GM19238 (cell line): ENCODE measurements around the gene THSD7A.

Source experiments
- DNase-seq: peaks from one replicate; pipeline ENCODE4 v3.0.0; 2011; ENCODE audit warnings: low spot score; ENCODE audit not compliant: insufficient read length

Gene THSD7A, protein sequence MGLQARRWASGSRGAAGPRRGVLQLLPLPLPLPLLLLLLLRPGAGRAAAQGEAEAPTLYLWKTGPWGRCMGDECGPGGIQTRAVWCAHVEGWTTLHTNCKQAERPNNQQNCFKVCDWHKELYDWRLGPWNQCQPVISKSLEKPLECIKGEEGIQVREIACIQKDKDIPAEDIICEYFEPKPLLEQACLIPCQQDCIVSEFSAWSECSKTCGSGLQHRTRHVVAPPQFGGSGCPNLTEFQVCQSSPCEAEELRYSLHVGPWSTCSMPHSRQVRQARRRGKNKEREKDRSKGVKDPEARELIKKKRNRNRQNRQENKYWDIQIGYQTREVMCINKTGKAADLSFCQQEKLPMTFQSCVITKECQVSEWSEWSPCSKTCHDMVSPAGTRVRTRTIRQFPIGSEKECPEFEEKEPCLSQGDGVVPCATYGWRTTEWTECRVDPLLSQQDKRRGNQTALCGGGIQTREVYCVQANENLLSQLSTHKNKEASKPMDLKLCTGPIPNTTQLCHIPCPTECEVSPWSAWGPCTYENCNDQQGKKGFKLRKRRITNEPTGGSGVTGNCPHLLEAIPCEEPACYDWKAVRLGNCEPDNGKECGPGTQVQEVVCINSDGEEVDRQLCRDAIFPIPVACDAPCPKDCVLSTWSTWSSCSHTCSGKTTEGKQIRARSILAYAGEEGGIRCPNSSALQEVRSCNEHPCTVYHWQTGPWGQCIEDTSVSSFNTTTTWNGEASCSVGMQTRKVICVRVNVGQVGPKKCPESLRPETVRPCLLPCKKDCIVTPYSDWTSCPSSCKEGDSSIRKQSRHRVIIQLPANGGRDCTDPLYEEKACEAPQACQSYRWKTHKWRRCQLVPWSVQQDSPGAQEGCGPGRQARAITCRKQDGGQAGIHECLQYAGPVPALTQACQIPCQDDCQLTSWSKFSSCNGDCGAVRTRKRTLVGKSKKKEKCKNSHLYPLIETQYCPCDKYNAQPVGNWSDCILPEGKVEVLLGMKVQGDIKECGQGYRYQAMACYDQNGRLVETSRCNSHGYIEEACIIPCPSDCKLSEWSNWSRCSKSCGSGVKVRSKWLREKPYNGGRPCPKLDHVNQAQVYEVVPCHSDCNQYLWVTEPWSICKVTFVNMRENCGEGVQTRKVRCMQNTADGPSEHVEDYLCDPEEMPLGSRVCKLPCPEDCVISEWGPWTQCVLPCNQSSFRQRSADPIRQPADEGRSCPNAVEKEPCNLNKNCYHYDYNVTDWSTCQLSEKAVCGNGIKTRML (N-terminal part only)

DNA sequence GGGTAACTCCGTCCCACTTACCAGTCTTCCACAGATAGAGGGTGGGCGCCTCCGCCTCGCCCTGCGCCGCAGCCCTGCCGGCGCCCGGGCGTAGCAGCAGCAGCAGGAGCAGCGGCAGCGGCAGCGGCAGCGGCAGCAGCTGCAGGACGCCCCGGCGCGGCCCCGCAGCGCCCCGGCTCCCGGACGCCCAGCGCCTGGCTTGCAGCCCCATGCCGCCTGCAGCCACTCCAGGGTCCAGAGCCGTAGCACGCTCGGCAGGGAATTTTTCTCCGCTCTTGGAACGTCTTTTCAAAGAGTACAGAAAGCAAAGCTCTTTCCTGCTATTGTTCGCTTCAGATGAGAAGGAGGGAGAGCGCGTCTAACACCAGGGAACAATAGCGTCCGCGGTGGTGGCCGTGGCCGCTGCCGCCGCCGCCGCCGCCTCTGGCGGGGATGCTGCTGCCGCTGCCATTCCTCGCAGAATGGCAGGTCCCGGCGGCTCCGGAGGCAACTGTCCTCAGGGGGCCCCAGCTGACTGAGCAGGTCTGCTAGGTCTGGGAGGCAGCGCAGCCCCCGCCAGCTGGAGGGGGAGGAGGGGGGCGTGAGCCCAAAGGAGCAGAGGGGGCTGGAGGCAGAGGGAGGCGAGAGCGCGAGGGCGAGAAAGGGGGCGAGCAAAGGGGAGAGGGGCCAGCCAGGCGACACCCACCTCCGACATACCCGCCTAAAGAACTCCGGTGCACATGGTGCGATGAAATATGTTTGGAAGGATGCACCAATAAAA, at the start of gene THSD7A:
THSD7A (minus strand) TSS at position 463 of the 760 bp plus-strand sequence; CDS start at position 211, 252 bp downstream.
- DNase-seq = no peak

DNA sequence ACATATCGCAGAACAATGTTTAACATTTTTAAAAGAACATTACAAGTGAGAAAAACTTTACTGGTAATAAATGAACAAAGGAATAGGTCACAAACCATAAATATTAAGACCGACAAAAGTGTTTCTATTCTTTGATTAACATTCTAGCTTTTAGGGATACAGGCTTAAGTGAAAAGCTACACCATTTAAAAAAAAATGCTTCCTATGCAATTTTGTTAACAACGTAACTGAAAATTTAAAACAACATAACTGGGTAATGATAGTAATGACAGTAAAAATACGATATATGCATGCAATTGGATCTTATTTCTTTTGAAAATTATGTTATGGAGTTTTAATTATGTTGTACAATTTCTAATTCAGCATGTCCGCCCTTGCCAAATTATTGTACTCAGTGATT, 49.7 kb upstream of the THSD7A start:
- DNase-seq = no peak

DNA sequence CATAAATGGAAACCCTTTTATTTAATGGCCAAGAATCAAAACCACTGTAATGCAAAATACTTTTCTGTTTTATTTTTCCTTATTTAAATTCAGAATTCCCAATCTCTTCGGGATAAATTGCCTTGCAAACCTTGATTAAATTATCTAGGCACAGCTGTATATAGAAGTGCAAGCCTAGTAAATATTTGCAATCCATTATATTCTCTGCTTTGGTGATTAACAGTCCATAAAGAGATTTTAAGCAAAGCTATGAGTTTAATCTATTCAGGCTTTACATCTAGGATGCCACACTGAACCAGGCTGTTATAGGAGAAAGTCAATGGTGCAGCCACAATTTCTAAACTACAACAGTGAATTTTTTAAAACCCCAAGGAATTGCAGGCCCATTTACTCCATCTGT, 43.6 kb upstream of the THSD7A start:
- DNase-seq = no peak

DNA sequence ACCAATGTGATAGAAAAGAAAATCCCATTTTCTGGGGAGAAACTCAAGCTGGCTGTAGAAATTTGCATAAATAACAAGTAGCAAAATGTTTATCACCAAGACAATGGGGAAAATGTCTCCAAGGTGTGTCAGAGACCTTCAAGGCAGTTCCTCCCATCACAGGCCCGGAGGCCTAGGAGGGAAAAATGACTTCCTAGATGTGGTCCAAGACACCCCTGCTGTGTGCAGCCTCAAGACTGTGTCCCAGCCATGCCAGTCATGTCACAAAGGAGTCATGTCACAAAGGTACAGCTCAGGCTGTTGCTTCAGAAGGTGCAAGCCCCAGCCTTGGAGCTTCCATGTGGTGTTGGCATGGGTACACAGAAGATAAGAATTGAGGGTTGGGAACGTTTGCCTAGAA, 33.7 kb upstream of the THSD7A start:
- no peak for DNase-seq

DNA sequence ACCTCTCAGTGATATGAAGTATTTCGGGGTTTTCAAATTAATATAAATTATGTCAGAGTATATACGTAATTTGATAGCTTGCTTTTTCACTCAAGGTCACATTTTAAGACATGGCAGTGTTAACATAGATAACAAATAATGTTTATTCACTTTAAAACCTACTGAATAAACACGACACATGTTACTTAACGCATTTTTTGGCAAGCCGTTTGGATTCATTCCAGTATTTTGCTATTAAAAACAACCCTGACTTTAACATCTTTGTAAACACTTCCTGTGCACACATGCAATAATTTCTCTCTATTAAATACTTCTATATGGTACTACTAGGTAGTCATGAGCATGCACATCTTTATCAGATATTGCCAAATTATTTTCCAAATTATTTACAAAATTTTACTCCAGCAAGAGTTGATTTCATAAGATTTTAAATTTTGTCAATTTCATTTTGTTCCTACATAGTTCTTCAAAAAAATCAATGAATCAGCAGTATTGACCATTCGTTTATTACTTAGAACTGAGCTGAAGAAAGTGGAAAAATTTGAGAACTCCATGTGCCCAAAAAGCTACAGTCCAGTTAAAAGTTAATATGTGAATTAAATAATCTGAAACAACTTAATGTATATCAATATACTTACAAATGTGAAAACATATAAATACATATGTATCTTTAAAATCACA, 26.8 kb upstream of the THSD7A start:
- DNase-seq = no peak

DNA sequence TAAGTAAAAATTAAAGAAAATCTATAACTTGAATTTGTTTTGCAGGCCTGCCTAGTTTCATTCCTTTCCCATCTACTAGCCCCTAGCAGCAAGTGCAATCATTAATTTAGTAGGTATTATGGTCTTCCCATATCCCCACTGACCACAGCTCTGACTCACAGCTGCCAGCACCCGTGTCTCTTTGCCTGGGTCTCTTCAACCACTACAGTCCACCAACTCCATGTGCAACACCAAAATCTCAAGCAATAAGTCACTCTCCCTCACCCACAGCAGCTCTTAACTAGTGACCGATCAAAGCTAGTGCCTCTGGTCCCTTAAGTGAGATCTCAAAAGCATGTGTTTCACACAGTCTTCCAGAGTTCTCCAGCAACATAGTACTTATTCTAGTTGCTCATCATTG, 26.0 kb upstream of the THSD7A start:
- no peak for DNase-seq

DNA sequence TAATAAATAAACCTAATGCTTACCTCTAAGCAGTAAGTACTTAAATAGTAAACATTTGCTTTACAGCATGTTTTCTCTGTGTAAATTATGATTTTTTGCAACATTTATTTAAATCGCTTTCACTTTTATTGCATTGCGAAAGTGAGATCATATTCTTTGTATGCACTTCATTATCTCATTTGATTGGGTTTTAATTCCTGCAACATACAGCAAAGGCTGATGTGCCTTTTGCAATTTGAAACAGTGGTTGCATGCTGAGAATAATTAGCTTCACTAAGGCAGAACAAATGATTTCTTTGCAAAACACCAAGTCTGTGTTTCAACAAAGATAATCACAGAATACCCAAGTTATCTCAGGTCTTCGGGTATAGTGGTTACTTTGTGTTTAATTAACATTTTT, 16.3 kb upstream of the THSD7A start:
- no peak for DNase-seq

DNA sequence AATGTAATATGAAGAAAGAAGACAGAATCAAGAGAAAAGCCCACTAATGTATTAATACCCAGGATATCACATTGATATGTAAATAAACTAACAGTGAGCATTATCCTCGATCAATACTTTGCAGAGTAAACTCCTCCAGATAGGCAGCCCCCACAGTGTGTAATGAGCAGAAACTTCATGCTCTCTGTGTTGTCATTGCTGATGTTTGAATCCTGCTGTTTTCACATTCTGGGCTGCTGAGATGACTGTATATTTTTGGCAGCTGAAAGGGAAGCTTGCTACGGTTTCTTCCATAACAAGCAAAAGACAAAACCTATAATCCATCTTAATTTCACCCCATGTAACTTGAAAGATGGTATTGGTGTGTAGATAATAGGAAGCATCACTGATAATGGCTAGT, 15.3 kb upstream of the THSD7A start:
- DNase-seq = no peak

DNA sequence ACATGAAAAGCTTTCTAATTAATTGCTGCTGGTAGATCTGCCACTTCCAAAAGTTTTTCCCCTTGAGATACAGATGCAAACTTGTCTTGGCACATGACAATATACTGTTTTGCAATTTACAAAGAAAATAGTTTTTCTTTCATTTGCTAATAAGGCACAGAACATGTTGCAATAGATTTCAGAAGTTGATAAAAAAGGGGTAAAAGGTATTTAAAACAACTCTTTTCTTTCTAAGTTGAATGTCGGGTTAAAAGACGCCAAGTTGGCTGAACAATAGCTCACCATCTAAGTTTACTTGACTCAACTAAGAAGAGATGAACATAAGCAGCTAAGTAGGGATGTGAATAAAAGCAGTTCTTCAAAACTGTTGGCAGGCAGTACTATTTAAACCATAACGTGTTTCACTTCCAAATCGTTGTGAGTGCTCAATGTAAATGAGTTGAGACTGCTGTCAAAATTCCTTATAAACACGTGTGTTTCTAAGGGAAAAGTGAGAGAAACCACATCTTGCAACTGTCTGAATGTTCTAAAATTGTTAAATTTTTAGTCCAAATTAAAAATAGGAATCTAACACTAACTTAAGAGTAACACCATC, 14.5 kb upstream of the THSD7A start:
- DNase-seq = no peak

DNA sequence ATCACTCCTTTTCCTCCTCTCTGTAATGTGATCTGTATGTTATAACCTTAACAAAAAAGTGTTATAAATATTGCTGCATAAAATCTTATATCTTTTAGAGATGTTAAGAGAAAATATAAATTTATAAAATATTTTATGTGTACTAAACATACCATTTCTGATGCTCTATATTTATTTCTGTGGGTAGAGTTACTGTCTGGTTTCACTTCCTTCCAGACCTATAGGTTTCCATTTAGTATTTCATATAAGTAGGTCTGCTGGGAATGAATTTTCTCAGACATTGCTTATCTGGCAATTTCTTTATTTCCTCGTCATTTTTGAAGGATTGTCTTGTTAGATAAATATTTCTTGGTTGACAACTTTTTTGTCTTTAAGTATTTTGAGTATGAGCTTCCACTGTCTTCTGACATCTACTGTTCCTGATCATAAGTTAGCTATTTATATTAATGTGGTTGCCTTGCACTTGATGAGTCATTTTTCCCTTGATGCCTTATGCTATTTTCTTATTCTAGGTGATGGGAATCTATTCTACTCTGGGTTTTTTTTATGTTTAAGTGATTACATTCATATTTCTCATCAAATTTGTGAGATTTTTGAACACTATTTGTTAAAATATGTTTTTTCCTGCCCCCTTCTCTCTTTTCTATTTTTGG, 11.2 kb upstream of the THSD7A start:
- DNase-seq = no peak

DNA sequence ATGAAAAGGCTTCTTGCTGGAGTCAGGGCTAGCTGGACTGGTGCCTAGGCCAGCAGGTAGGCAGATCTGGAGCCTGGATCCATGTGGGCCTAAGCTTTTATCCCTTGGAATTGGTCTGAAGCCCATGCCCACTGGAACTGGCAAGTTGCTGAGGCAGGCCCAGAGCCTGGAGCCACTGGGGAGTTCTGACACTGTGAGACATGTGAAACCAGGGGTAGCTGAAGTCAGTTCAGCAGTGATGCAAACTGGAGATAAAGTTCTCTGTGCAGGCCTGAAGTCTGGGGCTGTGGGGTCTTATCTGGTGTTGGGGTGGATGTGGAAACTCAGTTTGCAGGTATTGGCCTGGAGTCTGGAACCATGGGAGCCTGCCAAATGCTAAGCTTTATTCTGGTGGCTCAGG, 9.7 kb upstream of the THSD7A start:
- DNase-seq = no peak

DNA sequence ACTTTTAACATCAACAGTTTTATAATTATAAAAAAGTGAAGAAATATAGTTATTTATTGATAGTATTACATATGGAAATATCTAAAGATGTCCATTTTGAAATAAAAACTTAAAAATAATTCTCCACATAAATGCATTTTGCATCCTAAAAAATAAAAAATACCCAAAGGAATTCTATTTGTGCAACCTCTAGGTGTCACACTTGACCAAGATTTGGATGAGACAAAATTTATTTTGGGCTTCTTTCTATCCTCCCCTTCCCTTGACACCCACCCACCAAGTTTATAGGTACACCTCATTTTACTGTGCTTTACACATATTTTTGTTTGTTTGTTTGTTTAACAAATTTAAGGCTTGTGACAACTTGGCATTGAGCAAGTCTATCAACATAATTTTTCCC, 3.3 kb upstream of the THSD7A start:
- no peak for DNase-seq

DNA sequence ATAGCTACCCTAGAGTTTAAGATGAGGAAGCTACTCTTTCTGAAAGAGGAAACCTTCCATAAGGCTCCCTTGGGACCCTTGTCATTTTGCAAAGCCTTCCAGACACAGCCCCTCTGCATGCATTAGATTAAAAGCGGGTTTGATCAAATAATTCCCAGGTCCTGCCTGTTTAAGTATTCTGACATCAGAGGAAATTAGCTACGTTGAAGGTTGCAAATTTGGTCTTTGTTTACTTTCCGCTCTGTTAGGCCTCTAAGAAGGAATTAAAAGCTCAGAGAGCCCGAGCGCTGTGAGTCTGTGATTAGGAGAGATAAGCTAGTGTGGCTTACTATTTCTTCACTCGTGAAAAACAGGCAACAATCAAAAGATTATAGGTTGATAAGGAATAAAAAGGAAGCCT, 1.4 kb upstream of the THSD7A start:
- DNase-seq = no peak

DNA sequence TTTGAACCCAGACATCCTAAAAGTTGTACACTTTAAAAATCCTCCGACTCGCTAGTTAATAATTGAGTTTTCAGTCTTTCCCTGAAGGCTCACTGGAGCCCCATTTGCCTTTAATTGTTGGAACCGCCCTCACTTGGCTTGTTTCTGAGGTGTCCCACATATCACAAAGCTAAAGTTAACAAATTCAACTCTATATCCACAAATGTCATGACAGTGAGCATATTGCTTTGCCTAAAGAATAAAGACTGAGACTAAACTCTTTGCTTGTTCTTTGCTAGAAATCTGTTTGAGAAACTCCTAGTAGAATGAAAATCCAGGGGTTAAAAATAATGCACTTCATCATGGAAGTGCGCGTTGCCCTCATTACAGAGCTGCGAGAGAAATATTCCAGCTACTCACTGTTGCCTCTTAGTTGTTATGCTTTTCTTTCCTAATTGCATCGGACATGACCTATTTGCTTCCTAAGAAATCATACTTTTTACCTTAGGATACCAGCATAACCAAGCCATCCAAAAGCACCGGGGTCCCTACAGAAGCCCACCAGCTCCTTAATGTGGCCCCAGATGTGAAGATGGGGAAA, 752 bp downstream of the THSD7A start:
- DNase-seq = no peak

DNA sequence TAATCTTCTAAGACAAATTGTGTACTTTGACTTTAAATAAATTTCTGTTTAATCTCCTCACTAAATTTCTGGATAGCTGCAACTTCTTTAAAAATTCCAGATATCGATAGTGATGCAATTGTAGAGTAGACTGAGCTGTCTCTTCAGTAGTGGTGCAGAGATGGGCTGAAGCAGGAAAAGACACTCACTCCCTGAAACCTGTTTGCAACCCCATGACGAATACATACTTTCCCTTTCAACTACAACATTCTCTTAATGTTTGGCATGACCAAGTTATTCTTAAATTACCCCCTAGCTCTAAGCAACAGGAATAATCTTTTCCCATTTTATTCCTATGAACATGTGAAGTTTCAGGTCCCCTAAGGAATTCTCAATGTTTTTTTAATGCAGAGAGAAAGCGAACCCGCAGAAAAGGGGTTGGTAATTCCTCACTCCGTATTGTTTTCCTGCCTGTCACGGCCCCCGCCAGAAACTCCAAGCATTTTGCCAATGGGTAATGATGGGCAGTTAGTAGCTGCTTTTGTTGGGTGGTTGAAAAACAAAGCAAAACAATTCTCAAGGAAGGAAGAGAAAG, 1.3 kb downstream of the THSD7A start:
- DNase-seq = no peak

DNA sequence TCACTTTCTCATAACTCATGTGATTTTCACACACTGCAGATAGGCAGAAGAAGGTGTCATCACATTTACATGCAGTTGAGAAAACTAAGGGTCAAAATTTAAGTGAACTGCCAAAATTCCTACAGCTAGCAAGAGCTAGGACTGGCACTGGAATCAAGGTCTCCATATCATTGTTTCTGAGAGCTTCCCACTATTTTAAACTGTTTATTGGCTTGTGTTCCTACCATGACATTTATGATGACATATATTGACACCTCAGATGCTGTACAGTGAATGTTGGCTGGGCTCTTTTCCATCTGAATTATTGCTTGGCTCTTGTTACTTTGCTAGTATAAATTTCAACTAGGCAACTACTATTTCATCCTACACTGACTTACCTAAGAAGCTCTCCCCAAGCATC, 2.0 kb downstream of the THSD7A start:
- DNase-seq = no peak

DNA sequence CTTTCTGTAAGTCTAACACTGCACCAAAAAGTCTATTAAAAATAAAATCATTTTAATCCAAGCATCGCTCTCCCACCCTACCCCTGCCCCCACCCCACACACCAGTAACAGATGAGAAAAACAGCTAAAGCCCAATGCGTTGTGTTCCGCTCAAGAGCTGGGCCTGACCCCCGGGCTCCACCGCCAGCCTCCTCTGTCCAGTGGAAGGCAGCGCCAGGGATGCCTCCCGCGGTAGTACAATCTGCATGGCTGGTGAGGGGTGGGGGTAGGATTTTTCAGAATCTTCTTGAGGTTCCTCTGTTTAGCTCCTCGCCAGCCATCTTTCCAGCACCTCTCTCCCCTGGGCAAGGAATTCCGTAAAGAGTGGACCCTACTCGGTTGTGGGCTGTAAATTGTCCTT, 12.1 kb downstream of the THSD7A start:
- DNase-seq = no peak

DNA sequence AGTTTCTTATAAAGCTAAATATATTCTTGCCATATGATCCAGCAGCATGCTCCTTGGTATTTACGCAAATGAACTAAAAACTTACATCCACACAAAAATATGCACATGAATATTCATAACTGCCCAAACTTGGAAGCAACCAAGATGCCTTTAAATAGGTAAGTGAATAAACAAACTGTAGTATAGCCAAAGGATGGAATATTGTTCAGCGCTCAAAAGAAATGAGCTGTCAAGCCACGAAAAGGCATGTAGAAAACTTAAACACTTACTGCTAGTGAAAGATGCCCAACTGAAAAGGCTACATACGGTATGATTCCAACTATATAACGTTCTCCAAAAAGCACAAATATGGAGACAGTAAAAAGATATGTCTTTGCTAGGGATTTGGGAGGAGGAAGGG, 12.7 kb downstream of the THSD7A start:
- DNase-seq = no peak

DNA sequence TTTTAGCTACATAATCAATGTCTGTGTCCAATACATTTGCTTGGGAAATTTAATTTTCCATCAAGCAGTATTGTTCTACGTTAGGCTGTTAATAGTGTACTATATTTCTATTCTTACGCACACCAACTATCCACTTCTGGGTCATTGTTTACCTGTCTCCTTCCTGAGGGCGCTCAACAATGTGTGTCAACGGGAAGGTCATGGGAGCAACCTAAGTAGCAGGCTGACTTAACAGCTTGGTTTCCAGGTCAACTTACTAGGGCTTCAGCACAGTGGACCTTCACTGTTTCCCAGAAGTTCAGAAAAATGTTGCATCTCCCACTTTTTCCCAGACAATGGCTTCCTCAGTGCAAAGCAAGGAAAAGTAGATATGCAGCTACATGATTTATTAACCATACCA, 13.7 kb downstream of the THSD7A start:
- no peak for DNase-seq
